HepG2 (cell line): ENCODE measurements around the gene RAB36. TPM values are rescaled to one million over a fixed set of nuclear protein-coding genes. Genes with fewer than 3 reads are reported as not detected.

Experiments
- ATAC-seq: fragments of 200-7000 bp; cut with Tn5 transposase; 3 replicates; pipeline ENCODE4 v1.9.1; 2020; ENCODE audit warnings: mild to moderate bottlenecking, moderate library complexity
- BruUV-seq: library from RNA; stranded (reverse); fragments of 400-500 nt; replicated peaks from 2 replicates; lab custom pipeline; 2021; lab: Mats Ljungman, UMichigan
- CTCF ChIA-PET: fragments of 300-600 bp; formaldehyde crosslinking; extraction: SDS; loops from one replicate; lab custom pipeline; 2021; ENCODE audit warnings: low total read pairs, inconsistent platforms, low intra/inter-chr PET ratio; lab: Yijun Ruan, JAX
- POLR2A ChIA-PET: fragments of 350-600 bp; sonication (Branson Sonifier 250); formaldehyde crosslinking; loops from one replicate; lab custom pipeline; 2020; ENCODE audit warnings: antibody characterized with exemption, inconsistent platforms; lab: Yijun Ruan, JAX
- DNase-seq: peaks from one replicate; pipeline ENCODE4 v3.0.0-alpha.2; 2015; ENCODE audit warnings: low spot score
- FAIRE-seq: peaks from 3 replicates; lab custom pipeline; 2011; peaks lifted over from hg19 to GRCh38; lab: Jason Lieb, UNC
- H2AFZ ChIP-seq: one replicate; pipeline ENCODE4 v1.6.1; 2011; ENCODE audit warnings: low read length, inconsistent platforms
- H3K27ac ChIP-seq: fragments of 300-600 bp; 3 replicates; pipeline ENCODE4 v1.8.0; 2011; ENCODE audit warnings: mixed run types, mild to moderate bottlenecking, mixed read lengths, low read length, inconsistent platforms; ENCODE audit not compliant: insufficient read depth; ENCODE audit errors: extremely low read length
- H3K27me3 ChIP-seq, 2 experiments: fragments of 200-600 bp in 1 of 2; 2 replicates in 1 of 2; 3 replicates in 1 of 2; pipeline versions ENCODE4 v1.6.0 to v1.8.0; 2011; ENCODE audit warnings: low read length in 2 of 2, mild to moderate bottlenecking in 2 of 2, moderate library complexity in 2 of 2, inconsistent platforms in 1 of 2; ENCODE audit not compliant: insufficient read depth in 2 of 2, control insufficient read depth in 1 of 2
- H3K36me3 ChIP-seq, 2 experiments: fragments of 200-600 bp in 1 of 2; replicated peaks in 1 of 2; 2 replicates in 1 of 2; 3 replicates in 1 of 2; pipeline versions ENCODE4 v1.5.1 to v1.8.0; 2011; ENCODE audit warnings: low read length in 2 of 2, inconsistent platforms in 1 of 2; ENCODE audit not compliant: insufficient read depth in 2 of 2, control insufficient read depth in 1 of 2
- H3K4me1 ChIP-seq: 2 replicates; pipeline ENCODE4 v1.5.1; 2012; ENCODE audit warnings: low read length, inconsistent platforms; ENCODE audit not compliant: insufficient read depth
- H3K4me2 ChIP-seq: 2 replicates; pipeline ENCODE4 v1.6.0; 2011; ENCODE audit warnings: low read depth, low read length, inconsistent platforms
- H3K4me3 ChIP-seq, 3 experiments: fragments of 200-600 bp in 1 of 3; sonication (generic), shearing (Covaris generic) in 1 of 3; replicated peaks in 1 of 3; 2 replicates each; pipeline ENCODE4 v1.5.1; 2011 to 2016; ENCODE audit warnings: low read length in 3 of 3, inconsistent platforms in 2 of 3, low read depth in 2 of 3, mild to moderate bottlenecking in 2 of 3, control low read depth in 1 of 3, mixed read lengths in 1 of 3; ENCODE audit not compliant: insufficient read depth in 1 of 3
- H3K79me2 ChIP-seq: one replicate; pipeline ENCODE4 v1.6.1; 2011; ENCODE audit warnings: low read length, inconsistent platforms; ENCODE audit not compliant: insufficient read depth
- H3K9ac ChIP-seq: 2 replicates; pipeline ENCODE4 v1.6.0; 2011; ENCODE audit warnings: mild to moderate bottlenecking, low read depth, low read length, inconsistent platforms; ENCODE audit not compliant: insufficient read depth
- H3K9me3 ChIP-seq: 2 replicates; pipeline ENCODE4 v1.5.1; 2012; ENCODE audit warnings: mild to moderate bottlenecking, low read length
- H4K20me1 ChIP-seq: 2 replicates; pipeline ENCODE4 v1.6.0; 2011; ENCODE audit warnings: inconsistent platforms, mild to moderate bottlenecking, low read length, moderate library complexity; ENCODE audit not compliant: insufficient read depth
- CBX5 ChIP-seq: sonication (generic); formaldehyde crosslinking; IDR thresholded peaks from 2 replicates; pipeline ENCODE4 v1.4.0; 2020; ENCODE audit warnings: missing genetic modification reagents, borderline replicate concordance
- KLF15 ChIP-seq: sonication (generic); formaldehyde crosslinking; IDR thresholded peaks from 2 replicates; pipeline ENCODE4 v1.8.1; 2023; ENCODE audit warnings: borderline replicate concordance, mild to moderate bottlenecking, inconsistent platforms, missing genetic modification reagents, mixed read lengths
- LCORL ChIP-seq, 2 experiments: fragments of 450-650 bp in 1 of 2; sonication (generic) in 1 of 2; formaldehyde crosslinking in 1 of 2; IDR thresholded peaks; 2 replicates each; pipeline versions ENCODE4 v1.5.0 to v1.6.1; 2017 to 2020; ENCODE audit warnings: antibody characterized with exemption in 1 of 2, missing genetic modification reagents in 1 of 2
- NFE2L2 ChIP-seq: fragments of 150-350 bp; IDR thresholded peaks from 2 replicates; pipeline ENCODE4 v1.6.1; 2014; ENCODE audit warnings: low read length
- SOX13 ChIP-seq, 3 experiments: fragments of 450-650 bp in 1 of 3; sonication (generic) in 1 of 3; formaldehyde crosslinking in 1 of 3; IDR thresholded peaks in 2 of 3; conservative IDR thresholded peaks in 1 of 3; 2 replicates each; pipeline versions ENCODE4 v1.5.0 to v1.6.1; 2016 to 2020; ENCODE audit warnings: antibody characterized with exemption in 1 of 3, mild to moderate bottlenecking in 1 of 3, missing compliant biosample characterization in 1 of 3, missing genetic modification reagents in 1 of 3, moderate library complexity in 1 of 3
- SUZ12 ChIP-seq: fragments of 150-350 bp; IDR thresholded peaks from 2 replicates; pipeline ENCODE4 v1.6.1; 2014; ENCODE audit warnings: low read depth, low read length
- ZBTB2 ChIP-seq: sonication (generic); formaldehyde crosslinking; IDR thresholded peaks from 2 replicates; pipeline ENCODE4 v1.8.0; 2022; ENCODE audit warnings: low read depth, missing genetic modification reagents
- ZNF503 ChIP-seq: sonication (generic); formaldehyde crosslinking; IDR thresholded peaks from 2 replicates; pipeline ENCODE4 v1.4.0; 2020; ENCODE audit warnings: missing genetic modification reagents
- ZNF547 ChIP-seq: sonication (generic); formaldehyde crosslinking; IDR thresholded peaks from 2 replicates; pipeline ENCODE4 v1.5.1; 2020; ENCODE audit warnings: mild to moderate bottlenecking, missing genetic modification reagents
- ZNF614 ChIP-seq: IDR thresholded peaks from 2 replicates; pipeline ENCODE4 v1.6.1; 2018; ENCODE audit warnings: missing biosample characterization, missing genetic modification reagents, inconsistent platforms, borderline replicate concordance
- WGBS: methylation state at CpG from one replicate; pipeline ENCODE4 v1.1.6; 2017; ENCODE audit warnings: low lambda C conversion rate; 5-methylcytosine and 5-hydroxymethylcytosine counted together
- in situ Hi-C: cut with HindIII; loops from 2 replicates; pipeline ENCODE4 v1.10.0; 2017; ENCODE audit warnings: low pct_unique_long_range_greater_than_20kb; ENCODE audit not compliant: extremely low pct_ligation_motif_present
- intact Hi-C: fragments of 100-400 bp; cut with micrococcal nuclease; formaldehyde crosslinking; loops from one replicate; pipeline ENCODE4 v1.10.0; 2022; ENCODE audit not compliant: unreplicated experiment
- polyA plus RNA-seq, 8 experiments: library from polyadenylated mRNA; depleted of rRNA in 3 of 8; stranded (reverse) in 7 of 8; unstranded in 1 of 8; fragments of >200 nt; fragmentation: Illumina TruSeq in 4 of 8; extraction: Trizol in 4 of 8; gene quantifications; 2 replicates each; pipeline versions ENCODE4 v1.2.1 to v1.2.3, GENCODE V29; 2011 to 2016; ENCODE audit warnings: low read depth in 4 of 8, missing spikeins in 1 of 8, mixed read lengths in 1 of 8; ENCODE audit not compliant: insufficient read depth in 1 of 8
- total RNA-seq, 5 experiments: library from RNA; depleted of rRNA; stranded (reverse); fragments of >200 nt; fragmentation: Illumina TruSeq; extraction: Trizol; gene quantifications; 2 replicates each; pipeline ENCODE4 v1.2.3, GENCODE V29; 2016; ENCODE audit warnings: low read depth in 1 of 5

RAB36 gene
- total and polyA plus RNA-seq, 2 of the 13 experiments (the other 11 are each of a cell fraction or from before 2014, with no cell fraction given): 0.24 to 0.86 TPM

- TF ChIP-seq SOX13 (IDR thresholded peaks at IDR 0.05) (no peak), SOX13 (CRISPR knock-in tag; conservative IDR thresholded peaks at IDR 0.05 in 1 of 2, IDR thresholded peaks at IDR 0.05 in 1 of 2) (no peak), CBX5 (CRISPR knock-in tag) (no peak), NFE2L2 (no peak)
Measured at GRCh38 chr22:23098230-23098705, 47.0 kb upstream of the RAB36 start (continued).

- no peaks in the 10 kb centered on the region for H3K79me2 ChIP-seq
- intact Hi-C loops (no loop called here), in situ Hi-C loops (no loop called here)
- ATAC-seq (no peak), FAIRE-seq (no peak), DNase-seq (no peak)
- ChIA-PET POLR2A (no interaction called here), CTCF (no interaction called here)
- peaks cover 12 to 26% of the 10 kb centered on the region in 2 experiments; a peak in 4 of 5 replicates for H3K36me3 ChIP-seq
- no peaks in the 10 kb centered on the region for H3K4me1 ChIP-seq
- H3K4me3 ChIP-seq: no peak overlapping the region
- H3K9ac ChIP-seq: no peak overlapping the region
- no peak overlapping the region for H2AFZ ChIP-seq
- no peak for TF ChIP-seq SUZ12
- no peak for TF ChIP-seq ZBTB2 (CRISPR knock-in tag)
- TF ChIP-seq ZNF503 (CRISPR knock-in tag): no peak
- no peak for TF ChIP-seq ZNF547 (CRISPR knock-in tag)
- no peak for TF ChIP-seq ZNF614 (CRISPR knock-in tag)
- TF ChIP-seq KLF15: no peak
- no peak for TF ChIP-seq LCORL (IDR thresholded peaks at IDR 0.05)
- TF ChIP-seq LCORL (CRISPR knock-in tag; IDR thresholded peaks at IDR 0.05): no peak
- whole genome bisulfite sequencing: 96% methylated on average over 16 of the region's 28 CpGs
- no peaks in the 10 kb centered on the region for H3K27me3 ChIP-seq
- no peaks in the 10 kb centered on the region for H4K20me1 ChIP-seq
- no peak overlapping the region for H3K27ac ChIP-seq
- no peaks in the 10 kb centered on the region for H3K9me3 ChIP-seq
- no TSS peak for BruUV-seq
- no peak overlapping the region for H3K4me2 ChIP-seq
Measured at GRCh38 chr22:23098718-23099530, 46.4 kb upstream of the RAB36 start.
